Activated CD8-positive, alpha-beta memory T cell treated with anti-CD3 and anti-CD28 coated beads for 1 hour (primary cell): ENCODE results near the gene RPL13.

Source experiments
- DNase-seq, 2 donors: peaks; one replicate each; pipeline ENCODE4 v3.0.0-alpha.2; 2020; ENCODE audit warnings: low read depth in 1 of 2; ENCODE audit errors: extremely low read depth in 1 of 2

Gene RPL13

DNA sequence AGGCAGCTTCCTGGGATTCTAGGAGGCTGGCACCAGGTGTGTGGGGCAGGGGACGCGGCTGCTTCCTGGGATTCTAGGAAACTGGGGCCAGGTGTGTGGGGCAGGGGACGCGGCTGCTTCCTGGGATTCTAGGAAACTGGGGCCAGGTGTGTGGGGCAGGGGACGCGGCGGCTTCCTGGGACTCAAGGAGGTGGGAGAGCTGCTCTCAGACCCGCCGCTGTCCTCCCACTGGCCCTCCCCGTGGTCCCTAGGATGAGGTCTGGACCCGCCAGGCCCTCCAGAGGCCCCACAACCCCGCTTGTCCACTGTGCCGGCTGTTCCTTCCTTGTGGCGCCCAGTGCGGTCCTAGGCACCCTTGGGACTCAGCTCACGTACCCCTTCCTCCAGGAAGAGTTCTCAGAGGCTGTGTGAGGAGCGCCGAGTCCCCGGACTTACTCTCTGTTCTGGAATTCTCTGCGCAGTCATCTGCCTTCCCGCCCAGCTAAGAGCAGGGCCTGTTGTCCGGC, 53.5 kb downstream of the RPL13 start:
- DNase-seq: no peak
